ENCODE measurements around the gene YIPF7. TPM values are rescaled to one million over a fixed set of nuclear protein-coding genes. Genes with fewer than 3 reads are reported as not detected.

YIPF7 gene
- total RNA-seq, 3 donors from 2014 or later (not counting 1 experiment from before 2014, with no cell fraction given): 0.50 TPM; not detected in 2

DNA sequence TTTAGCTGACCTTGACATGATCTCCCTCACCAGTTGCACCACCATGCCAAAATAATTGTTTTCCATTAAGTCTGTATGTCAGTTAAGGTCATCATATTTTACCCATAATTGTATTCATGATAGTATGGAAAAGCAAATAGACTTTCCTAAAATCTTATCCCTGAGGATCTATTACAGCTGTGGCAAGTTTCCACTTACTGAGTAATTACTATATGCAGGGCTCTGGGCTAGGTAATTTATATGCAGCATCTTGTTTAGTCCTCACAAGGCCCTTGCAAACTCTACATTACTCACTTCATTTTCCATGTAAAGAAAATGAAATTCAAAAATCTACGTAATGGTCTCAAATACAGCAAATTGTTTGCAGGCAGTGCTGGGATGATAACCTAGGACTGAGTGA is 34.8 kb downstream of the YIPF7 start:
- H3K9me3 ChIP-seq (ENCODE audit: control insufficient read depth, insufficient read depth, low read length): no peaks in the 10 kb centered on the region
- no peak overlapping the region for H3K4me3 ChIP-seq (ENCODE audit: low read length)
- H3K27me3 ChIP-seq (ENCODE audit: control insufficient read depth, insufficient read depth, low read length): no peaks in the 10 kb centered on the region
- 100% methylated on average over 1 of the region's 1 CpG for WGBS (ENCODE audit: insufficient coverage)
- Mint-ChIP-seq H3K36me3 (no peaks in the 10 kb centered on the region), H3K27me3 (ENCODE audit: low read depth in 2 of 2) (no peaks in the 10 kb centered on the region), H3K27ac (no peak overlapping the region), H3K4me1 (no peaks in the 10 kb centered on the region), H3K4me3 (no peak overlapping the region), H3K9me3 (peaks cover 0 to 2% of the 10 kb centered on the region in 2 donors)
- no peaks in the 10 kb centered on the region for H3K4me1 ChIP-seq (ENCODE audit: control insufficient read depth, insufficient read depth, low read length)
- TF ChIP-seq, protein P1, sequence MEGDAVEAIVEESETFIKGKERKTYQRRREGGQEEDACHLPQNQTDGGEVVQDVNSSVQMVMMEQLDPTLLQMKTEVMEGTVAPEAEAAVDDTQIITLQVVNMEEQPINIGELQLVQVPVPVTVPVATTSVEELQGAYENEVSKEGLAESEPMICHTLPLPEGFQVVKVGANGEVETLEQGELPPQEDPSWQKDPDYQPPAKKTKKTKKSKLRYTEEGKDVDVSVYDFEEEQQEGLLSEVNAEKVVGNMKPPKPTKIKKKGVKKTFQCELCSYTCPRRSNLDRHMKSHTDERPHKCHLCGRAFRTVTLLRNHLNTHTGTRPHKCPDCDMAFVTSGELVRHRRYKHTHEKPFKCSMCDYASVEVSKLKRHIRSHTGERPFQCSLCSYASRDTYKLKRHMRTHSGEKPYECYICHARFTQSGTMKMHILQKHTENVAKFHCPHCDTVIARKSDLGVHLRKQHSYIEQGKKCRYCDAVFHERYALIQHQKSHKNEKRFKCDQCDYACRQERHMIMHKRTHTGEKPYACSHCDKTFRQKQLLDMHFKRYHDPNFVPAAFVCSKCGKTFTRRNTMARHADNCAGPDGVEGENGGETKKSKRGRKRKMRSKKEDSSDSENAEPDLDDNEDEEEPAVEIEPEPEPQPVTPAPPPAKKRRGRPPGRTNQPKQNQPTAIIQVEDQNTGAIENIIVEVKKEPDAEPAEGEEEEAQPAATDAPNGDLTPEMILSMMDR (IDR thresholded peaks at IDR 0.05): no peak
- H3K36me3 ChIP-seq (ENCODE audit: control insufficient read depth, insufficient read depth, low read length): no peaks in the 10 kb centered on the region
- no peak overlapping the region for H3K27ac ChIP-seq (ENCODE audit: low read length)
- ATAC-seq (no peak), DNase-seq (no peak)
- intact Hi-C loops (cut with micrococcal nuclease): no loop called here

DNA sequence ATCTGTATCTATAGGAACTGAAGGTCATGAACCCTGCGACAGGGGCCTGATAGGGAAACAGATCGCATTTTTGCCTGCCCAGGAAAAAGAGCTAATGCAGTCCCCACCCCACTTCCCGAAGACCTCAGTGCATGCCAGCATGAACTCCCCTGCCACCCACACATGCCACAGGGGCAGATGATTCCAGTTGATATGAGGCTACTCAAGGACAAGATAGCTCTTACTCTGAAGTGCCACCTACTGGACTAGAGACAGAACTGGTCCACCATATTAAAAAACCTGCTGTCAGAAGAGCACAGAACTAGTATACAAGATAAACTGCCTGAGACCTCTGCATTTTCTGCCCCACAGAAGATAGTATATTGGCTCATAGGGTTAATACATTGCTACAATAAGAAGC is 68.0 kb downstream of the YIPF7 start:
- Mint-ChIP-seq H3K4me3 (no peak overlapping the region), H3K27ac (no peak overlapping the region), H3K4me1 (no peaks in the 10 kb centered on the region), H3K9me3 (peaks cover 8 to 24% of the 10 kb centered on the region in 2 donors), H3K36me3 (no peaks in the 10 kb centered on the region), H3K27me3 (ENCODE audit: low read depth in 2 of 2) (no peaks in the 10 kb centered on the region)
- H3K4me3 ChIP-seq (ENCODE audit: low read length): no peak overlapping the region
- intact Hi-C loops (cut with micrococcal nuclease): no loop called here
- ATAC-seq (no peak), DNase-seq (no peak)
- no peaks in the 10 kb centered on the region for H3K27me3 ChIP-seq (ENCODE audit: control insufficient read depth, insufficient read depth, low read length)
- H3K27ac ChIP-seq (ENCODE audit: low read length): no peak overlapping the region
- H3K9me3 ChIP-seq (ENCODE audit: control insufficient read depth, insufficient read depth, low read length): peaks cover 3% of the 10 kb centered on the region
- WGBS (ENCODE audit: insufficient coverage): 87% methylated on average over 3 of the region's 3 CpGs
- no peaks in the 10 kb centered on the region for H3K36me3 ChIP-seq (ENCODE audit: control insufficient read depth, insufficient read depth, low read length)
- TF ChIP-seq, protein P1 (IDR thresholded peaks at IDR 0.05): no peak
- H3K4me1 ChIP-seq (ENCODE audit: control insufficient read depth, insufficient read depth, low read length): no peaks in the 10 kb centered on the region

DNA sequence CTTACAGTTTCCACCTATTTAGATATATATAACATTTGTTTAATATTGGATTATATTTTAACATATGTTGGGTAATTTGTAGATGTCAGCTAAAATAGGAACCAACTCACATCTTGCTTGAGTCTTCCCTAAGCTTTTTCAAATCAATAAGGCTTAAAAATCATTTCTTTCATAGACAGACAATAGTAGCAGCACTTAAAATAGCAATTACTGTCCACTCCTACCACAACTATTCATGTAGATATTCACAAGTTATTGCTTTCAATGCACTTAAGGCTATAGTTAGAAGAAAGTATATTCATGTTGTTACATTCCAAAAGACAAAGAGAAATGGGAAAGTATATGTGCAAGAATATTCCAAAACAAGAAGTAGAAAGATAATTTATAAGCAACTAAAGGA is 71.2 kb downstream of the YIPF7 start:
- Histone ChIP-seq H3K9me3 (ENCODE audit: control insufficient read depth, insufficient read depth, low read length) (peaks cover 3% of the 10 kb centered on the region), H3K36me3 (ENCODE audit: control insufficient read depth, insufficient read depth, low read length) (no peaks in the 10 kb centered on the region), H3K27me3 (ENCODE audit: control insufficient read depth, insufficient read depth, low read length) (no peaks in the 10 kb centered on the region), H3K27ac (ENCODE audit: low read length) (no peak overlapping the region), H3K4me1 (ENCODE audit: control insufficient read depth, insufficient read depth, low read length) (no peaks in the 10 kb centered on the region), H3K4me3 (ENCODE audit: low read length) (no peak overlapping the region)
- no peak overlapping the region for H3K4me3 Mint-ChIP-seq
- intact Hi-C loops (cut with micrococcal nuclease): no loop called here
- no peaks in the 10 kb centered on the region for H3K4me1 Mint-ChIP-seq
- no peak for DNase-seq
- TF ChIP-seq, protein P1 (IDR thresholded peaks at IDR 0.05): no peak
- no peaks in the 10 kb centered on the region for H3K27me3 Mint-ChIP-seq (ENCODE audit: low read depth in 2 of 2)
- H3K27ac Mint-ChIP-seq: no peak overlapping the region
- H3K36me3 Mint-ChIP-seq: no peaks in the 10 kb centered on the region
- no peak for ATAC-seq
- H3K9me3 Mint-ChIP-seq: peaks cover 11 to 20% of the 10 kb centered on the region in 2 donors

DNA sequence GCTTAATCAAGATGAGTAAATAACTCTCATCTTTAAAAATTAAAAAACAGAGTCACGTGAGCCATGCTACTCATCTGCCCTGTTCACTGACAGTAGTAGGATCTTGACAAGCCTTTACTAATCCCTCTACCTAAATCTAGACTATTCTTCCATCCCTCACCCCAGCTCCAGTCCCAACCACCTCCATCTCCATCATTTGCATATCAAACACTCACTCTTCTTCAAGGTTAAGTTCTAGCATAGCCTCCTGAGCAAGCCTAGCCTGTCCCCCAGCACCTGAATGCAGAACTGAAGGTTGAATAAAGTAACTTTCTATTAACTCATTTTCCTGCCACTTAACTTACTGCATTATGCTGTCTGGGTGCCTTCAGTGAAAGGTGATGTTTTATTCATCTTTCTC is 72.5 kb downstream of the YIPF7 start:
- peaks cover 3% of the 10 kb centered on the region for H3K9me3 ChIP-seq (ENCODE audit: control insufficient read depth, insufficient read depth, low read length)
- H3K4me3 ChIP-seq (ENCODE audit: low read length): no peak overlapping the region
- Mint-ChIP-seq H3K36me3 (no peaks in the 10 kb centered on the region), H3K9me3 (peaks cover 10 to 13% of the 10 kb centered on the region in 2 donors), H3K27ac (no peak overlapping the region), H3K27me3 (ENCODE audit: low read depth in 2 of 2) (no peaks in the 10 kb centered on the region), H3K4me3 (no peak overlapping the region), H3K4me1 (no peaks in the 10 kb centered on the region)
- ATAC-seq (no peak), DNase-seq (no peak)
- no peak overlapping the region for H3K27ac ChIP-seq (ENCODE audit: low read length)
- H3K4me1 ChIP-seq (ENCODE audit: control insufficient read depth, insufficient read depth, low read length): no peaks in the 10 kb centered on the region
- no peaks in the 10 kb centered on the region for H3K27me3 ChIP-seq (ENCODE audit: control insufficient read depth, insufficient read depth, low read length)
- TF ChIP-seq, protein P1 (IDR thresholded peaks at IDR 0.05): no peak
- intact Hi-C loops (cut with micrococcal nuclease): no loop called here
- H3K36me3 ChIP-seq (ENCODE audit: control insufficient read depth, insufficient read depth, low read length): no peaks in the 10 kb centered on the region
- WGBS (ENCODE audit: insufficient coverage): 0% methylated on average over 1 of the region's 1 CpG
